ENCODE data around the gene HLTF.

The HLTF gene

GRCh38 chr3:149003653-149004305, 82.6 kb downstream of the HLTF start:
- ChIA-PET CTCF (interaction anchor here (0.7 kb wide), 1 partner anchor 116 kb away, joined by 3 read pairs; no protein-coding TSS in a partner anchor), POLR2A (ENCODE audit: low non-redundant PET) (interaction anchor here (1.3 kb wide), 1 partner anchor 12 kb away, joined by 5 read pairs; no protein-coding TSS in a partner anchor)
- no peak overlapping the region for H3K27ac ChIP-seq
- no peak for TF ChIP-seq CTCF (conservative IDR thresholded peaks at IDR 0.05; ENCODE audit: low read depth)
- DNase-seq (ENCODE audit: low spot score): peak; percentile 34

- CTCF ChIA-PET: no interaction called here
- POLR2A ChIA-PET (ENCODE audit: low non-redundant PET): no interaction called here
- no peak for DNase-seq (ENCODE audit: low spot score)
- TF ChIP-seq CTCF (conservative IDR thresholded peaks at IDR 0.05; ENCODE audit: low read depth): no peak
- no peak overlapping the region for H3K27ac ChIP-seq
Observed at GRCh38 chr3:149001727-149002126, 84.6 kb downstream of the HLTF start.

GRCh38 chr3:149000206-149000745, 86.1 kb downstream of the HLTF start:
- POLR2A ChIA-PET (ENCODE audit: low non-redundant PET): no interaction called here
- no peak overlapping the region for H3K27ac ChIP-seq
- no peak for TF ChIP-seq CTCF (conservative IDR thresholded peaks at IDR 0.05; ENCODE audit: low read depth)
- DNase-seq (ENCODE audit: low spot score): no peak
- CTCF ChIA-PET: no interaction called here

GRCh38 chr3:148999806-149000205, 86.5 kb downstream of the HLTF start:
- POLR2A ChIA-PET (ENCODE audit: low non-redundant PET): no interaction called here
- TF ChIP-seq CTCF (conservative IDR thresholded peaks at IDR 0.05; ENCODE audit: low read depth): no peak
- DNase-seq (ENCODE audit: low spot score): no peak
- CTCF ChIA-PET: no interaction called here
- H3K27ac ChIP-seq: no peak overlapping the region

GRCh38 chr3:148998715-148999423, 87.5 kb downstream of the HLTF start:
- TF ChIP-seq CTCF (conservative IDR thresholded peaks at IDR 0.05; ENCODE audit: low read depth): no peak
- no peak overlapping the region for H3K27ac ChIP-seq
- POLR2A ChIA-PET (ENCODE audit: low non-redundant PET): no interaction called here
- CTCF ChIA-PET: no interaction called here
- no peak for DNase-seq (ENCODE audit: low spot score)

- no peak for DNase-seq (ENCODE audit: low spot score)
- H3K27ac ChIP-seq: no peak overlapping the region
- ChIA-PET POLR2A (ENCODE audit: low non-redundant PET) (no interaction called here), CTCF (no interaction called here)
- no peak for TF ChIP-seq CTCF (conservative IDR thresholded peaks at IDR 0.05; ENCODE audit: low read depth)
Observed at GRCh38 chr3:148998297-148998696, 88.0 kb downstream of the HLTF start.
